K562 (cell line): ENCODE data around the gene IGFBP4. TPM values are rescaled to one million over a fixed set of nuclear protein-coding genes. Genes with fewer than 3 reads are reported as not detected.
"Not testable (repeated sequence)": the region's sequence is repeated elsewhere in the genome, so short reads cannot be mapped to it uniquely, and the experiment has no call there.

ENCODE experiments used
- ATAC-seq: fragments of 200-7000 bp; cut with Tn5 transposase; 3 replicates; pipeline ENCODE4 v1.9.1; 2020; ENCODE audit warnings: moderate library complexity
- BruUV-seq: library from RNA; stranded (reverse); fragments of 400-500 nt; replicated peaks from 2 replicates; lab custom pipeline; 2021; lab: Mats Ljungman, UMichigan
- CTCF ChIA-PET: fragments of 300-600 bp; formaldehyde crosslinking; extraction: SDS; loops from one replicate; lab custom pipeline; 2021; ENCODE audit warnings: low intra/inter-chr PET ratio; lab: Yijun Ruan, JAX
- POLR2A ChIA-PET: fragments of 300-600, 350-650 bp; sonication (Branson Sonifier 250); formaldehyde crosslinking; extraction: SDS; loops from one replicate; lab custom pipeline; 2021; ENCODE audit warnings: antibody characterized with exemption, inconsistent platforms; lab: Yijun Ruan, JAX
- DNase-seq, 4 experiments: peaks; one replicate each; pipeline versions ENCODE4 v3.0.0 to v3.0.0-alpha.2; 2011 to 2018; ENCODE audit warnings: low spot score in 3 of 4, mixed read lengths in 3 of 4; ENCODE audit errors: extremely low read depth in 1 of 4
- FAIRE-seq: peaks from 2 replicates; lab custom pipeline; 2011; peaks lifted over from hg19 to GRCh38; lab: Jason Lieb, UNC
- H2AFZ ChIP-seq: 2 replicates; pipeline ENCODE4 v1.6.0; 2011; ENCODE audit warnings: low read depth, low read length, control low read depth, inconsistent platforms
- H3K27ac ChIP-seq: fragments of 200-600 bp; 3 replicates; pipeline ENCODE4 v1.8.0; 2011; ENCODE audit warnings: low read depth, mild to moderate bottlenecking, control low read depth, inconsistent platforms, low read length, moderate library complexity, mixed read lengths; ENCODE audit errors: extremely low read depth
- H3K27me3 ChIP-seq, 2 experiments: fragments of 300-600 bp in 1 of 2; 2 replicates in 1 of 2; 3 replicates in 1 of 2; pipeline versions ENCODE4 v1.6.0 to v1.8.0; 2011; ENCODE audit warnings: inconsistent platforms in 2 of 2, low read length in 2 of 2, mild to moderate bottlenecking in 1 of 2, mixed read lengths in 1 of 2, moderate library complexity in 1 of 2; ENCODE audit not compliant: control insufficient read depth in 2 of 2, insufficient read depth in 2 of 2
- H3K36me3 ChIP-seq: fragments of 300-600 bp; 3 replicates; pipeline ENCODE4 v1.8.0; 2011; ENCODE audit warnings: mild to moderate bottlenecking, low read length, inconsistent platforms; ENCODE audit not compliant: control insufficient read depth, insufficient read depth
- H3K4me1 ChIP-seq, 2 experiments: fragments of 200-600 bp in 1 of 2; replicated peaks in 1 of 2; 2 replicates in 1 of 2; 3 replicates in 1 of 2; pipeline versions ENCODE4 v1.5.1 to v1.8.0; 2011; ENCODE audit warnings: inconsistent platforms in 2 of 2, low read length in 2 of 2, mild to moderate bottlenecking in 1 of 2, mixed read lengths in 1 of 2, moderate library complexity in 1 of 2; ENCODE audit not compliant: control insufficient read depth in 2 of 2, insufficient read depth in 2 of 2
- H3K4me2 ChIP-seq: 2 replicates; pipeline ENCODE4 v1.6.1; 2011; ENCODE audit warnings: low read length, control low read depth, inconsistent platforms, mixed read lengths; ENCODE audit not compliant: insufficient read depth
- H3K4me3 ChIP-seq: fragments of 200-600 bp; sonication (generic), shearing (Covaris generic); 2 replicates; pipeline ENCODE4 v1.5.1; 2016; ENCODE audit warnings: control low read depth, inconsistent platforms
- H3K79me2 ChIP-seq: fragments of 200-600 bp; 3 replicates; pipeline ENCODE4 v1.8.0; 2011; ENCODE audit warnings: low read length, inconsistent platforms; ENCODE audit not compliant: control insufficient read depth, insufficient read depth
- H3K9ac ChIP-seq, 2 experiments: 2 replicates each; pipeline versions ENCODE4 v1.6.0 to v1.6.1; 2011; ENCODE audit warnings: low read depth in 2 of 2, low read length in 2 of 2, control low read depth in 1 of 2, inconsistent platforms in 1 of 2, mild to moderate bottlenecking in 1 of 2, mixed read lengths in 1 of 2; ENCODE audit not compliant: insufficient read depth in 1 of 2
- H3K9me1 ChIP-seq: one replicate; pipeline ENCODE4 v1.6.0; 2011; ENCODE audit warnings: inconsistent platforms, mild to moderate bottlenecking, low read length, moderate library complexity; ENCODE audit not compliant: control insufficient read depth, insufficient read depth
- H3K9me3 ChIP-seq: replicated peaks from 2 replicates; pipeline ENCODE4 v1.5.1; 2011; ENCODE audit warnings: low read depth, low read length, inconsistent platforms; ENCODE audit not compliant: control insufficient read depth, insufficient read depth
- H4K20me1 ChIP-seq: replicated peaks from 2 replicates; pipeline ENCODE4 v1.6.1; 2011; ENCODE audit warnings: low read length, inconsistent platforms, mixed read lengths; ENCODE audit not compliant: control insufficient read depth, insufficient read depth
- GABPB2 ChIP-seq: fragments of 250-450 bp; sonication (Bioruptor Pico); conservative IDR thresholded peaks from 2 replicates; pipeline ENCODE4 v1.5.1; 2021; ENCODE audit warnings: mild to moderate bottlenecking
- POLR2A ChIP-seq: fragments of 450-650 bp; conservative IDR thresholded peaks from 2 replicates; pipeline ENCODE4 v1.6.1; 2016
- RBFOX2 ChIP-seq: fragments of 200-400 bp; formaldehyde crosslinking; IDR thresholded peaks from 2 replicates; pipeline ENCODE4 v1.6.1; 2017; ENCODE audit warnings: low read depth, mild to moderate bottlenecking, low read length, moderate library complexity
- WGBS: fragments of 100-300 bp; shearing (Covaris generic); methylation state at CpG from one replicate; pipeline ENCODE4 v1.1.6; 2016; ENCODE audit warnings: low coverage, mixed read lengths; ENCODE audit not compliant: insufficient coverage; ENCODE audit errors: missing lambda C conversion rate; 5-methylcytosine and 5-hydroxymethylcytosine counted together
- in situ Hi-C: fragments of 300-500 bp; cut with MboI; formaldehyde crosslinking; loops from 4 replicates; pipeline ENCODE4 v1.15.0; 2018; ENCODE audit warnings: inconsistent platforms, mixed read lengths
- intact Hi-C: fragments of 100-400 bp; cut with micrococcal nuclease; formaldehyde crosslinking; loops from 2 replicates; pipeline ENCODE4 v1.14.2; 2022
- polyA plus RNA-seq, 8 experiments: library from polyadenylated mRNA; depleted of rRNA in 4 of 8; stranded (reverse) in 5 of 8; unstranded in 3 of 8; fragments of >200 nt; fragmentation: Nextera tagmentation in 2 of 8; fragmentation: Illumina TruSeq in 1 of 8; extraction: Ambion mirVana in 2 of 8; extraction: Trizol in 1 of 8; gene quantifications; 2 replicates each; pipeline versions ENCODE4 v1.2.1 to v1.2.3, GENCODE V29; 2011 to 2014; ENCODE audit warnings: inconsistent platforms in 1 of 8, missing spikeins in 1 of 8
- total RNA-seq, 7 experiments: library from RNA; depleted of rRNA in 6 of 7; stranded (reverse); fragments of >200 nt in 6 of 7; fragmentation: Illumina TruSeq in 2 of 7; extraction: Trizol in 2 of 7; gene quantifications; 2 replicates each; pipeline versions ENCODE4 v1.2.1 to v1.2.3, GENCODE V29; 2011 to 2021; ENCODE audit warnings: low replicate concordance in 1 of 7
- TF ChIP-seq, protein P1 (sequence below), 2 experiments: fragments of 450-650 bp in 1 of 2; sonication (generic) in 1 of 2; formaldehyde crosslinking in 1 of 2; IDR thresholded peaks in 1 of 2; conservative IDR thresholded peaks in 1 of 2; 2 replicates each; pipeline versions ENCODE4 v1.6.1 to v1.8.1; 2016 to 2023; ENCODE audit warnings: mild to moderate bottlenecking in 2 of 2, moderate library complexity in 2 of 2, inconsistent platforms in 1 of 2, missing genetic modification reagents in 1 of 2

IGFBP4 gene
- total and polyA plus RNA-seq, 9 of the 15 experiments (the other 6 are each of a cell fraction or from before 2014, with no cell fraction given): 8.8 to 99.8 (median 18.6) TPM

DNA sequence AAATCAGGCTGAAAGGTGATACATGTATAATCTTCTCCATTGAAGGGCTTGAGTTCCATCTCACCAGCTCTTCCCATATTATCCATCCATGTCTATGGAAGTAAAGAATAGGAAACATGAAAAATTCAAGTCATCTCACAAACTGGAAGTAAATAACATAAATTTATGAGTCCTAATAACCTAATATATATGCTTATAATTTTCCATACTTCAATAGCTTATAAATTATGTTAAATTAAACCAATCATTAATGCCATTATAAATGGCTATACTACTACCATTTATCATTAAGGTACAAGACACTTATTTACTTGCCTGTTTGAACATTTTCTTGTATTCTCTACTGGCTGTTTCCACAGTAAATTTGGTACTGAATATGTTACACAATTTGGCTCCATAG, 30.4 kb upstream of the IGFBP4 start:
- FAIRE-seq: no peak
- ChIA-PET CTCF (interaction anchor here (0.5 kb wide), 1 partner anchor 28 kb away, joined by 4 read pairs; no protein-coding TSS in a partner anchor), POLR2A (interaction anchor here (0.6 to 2.7 kb wide), 4 partner anchors 13 to 189 kb away, joined by 3 to 12 read pairs (median 4); no protein-coding TSS in a partner anchor)
- in situ Hi-C loops: no loop called here
- H3K27ac ChIP-seq: no peak overlapping the region
- H3K79me2 ChIP-seq: peaks cover 45% of the 10 kb centered on the region
- no peak overlapping the region for H3K4me2 ChIP-seq
- peaks cover 82% of the 10 kb centered on the region for H3K36me3 ChIP-seq
- H3K9me1 ChIP-seq: no peaks in the 10 kb centered on the region
- H3K9ac ChIP-seq: no peak overlapping the region
- peaks cover 0 to 12% of the 10 kb centered on the region in 2 experiments; a peak in 3 of 5 replicates for H3K4me1 ChIP-seq
- H4K20me1 ChIP-seq: no peaks in the 10 kb centered on the region
- TF ChIP-seq RBFOX2: peak; percentile 51
- TF ChIP-seq GABPB2 (CRISPR knock-in tag): no peak
- no peak for DNase-seq
- no peak for ATAC-seq
- intact Hi-C loops: no loop called here
- no TSS peak for BruUV-seq
- no peaks in the 10 kb centered on the region for H3K27me3 ChIP-seq
- no peak overlapping the region for H2AFZ ChIP-seq
- H3K9me3 ChIP-seq: no peaks in the 10 kb centered on the region
- no peak overlapping the region for H3K4me3 ChIP-seq

GRCh38 chr17:40414312-40414711, 28.9 kb upstream of the IGFBP4 start:
- H2AFZ ChIP-seq, H3K9me1 ChIP-seq, BruUV-seq, H4K20me1 ChIP-seq, FAIRE-seq, H3K4me2 ChIP-seq, H3K27ac ChIP-seq, intact Hi-C loops, H3K9ac ChIP-seq, in situ Hi-C loops, H3K27me3 ChIP-seq, H3K9me3 ChIP-seq, ATAC-seq, DNase-seq, CTCF ChIA-PET, H3K4me3 ChIP-seq: not testable (repeated sequence)
- WGBS: 95% methylated on average over 4 of the region's 4 CpGs
- POLR2A ChIA-PET: interaction anchor here (1.3 kb wide), 1 partner anchor 9 kb away, joined by 6 read pairs; no protein-coding TSS in a partner anchor
- Histone ChIP-seq H3K36me3 (peaks cover 71% of the 10 kb centered on the region), H3K4me1 (peaks cover 7 to 15% of the 10 kb centered on the region in 2 experiments), H3K79me2 (peaks cover 45% of the 10 kb centered on the region)
- TF ChIP-seq, protein P1, sequence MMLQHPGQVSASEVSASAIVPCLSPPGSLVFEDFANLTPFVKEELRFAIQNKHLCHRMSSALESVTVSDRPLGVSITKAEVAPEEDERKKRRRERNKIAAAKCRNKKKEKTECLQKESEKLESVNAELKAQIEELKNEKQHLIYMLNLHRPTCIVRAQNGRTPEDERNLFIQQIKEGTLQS (IDR thresholded peaks at IDR 0.05): peak; percentile 19; the same call in 1 of the 2 replicates
- TF ChIP-seq, protein P1 (CRISPR knock-in tag; conservative IDR thresholded peaks at IDR 0.05): not testable (repeated sequence)
- 0 out of 2 replicates have a peak, but pooled peaks have one; percentile 5 for TF ChIP-seq POLR2A
- TF ChIP-seq RBFOX2: 0 out of 2 replicates have a peak, but pooled peaks have one; percentile 20
